Measurements from ENCODE around the gene FBXL5.

The FBXL5 gene

DNA sequence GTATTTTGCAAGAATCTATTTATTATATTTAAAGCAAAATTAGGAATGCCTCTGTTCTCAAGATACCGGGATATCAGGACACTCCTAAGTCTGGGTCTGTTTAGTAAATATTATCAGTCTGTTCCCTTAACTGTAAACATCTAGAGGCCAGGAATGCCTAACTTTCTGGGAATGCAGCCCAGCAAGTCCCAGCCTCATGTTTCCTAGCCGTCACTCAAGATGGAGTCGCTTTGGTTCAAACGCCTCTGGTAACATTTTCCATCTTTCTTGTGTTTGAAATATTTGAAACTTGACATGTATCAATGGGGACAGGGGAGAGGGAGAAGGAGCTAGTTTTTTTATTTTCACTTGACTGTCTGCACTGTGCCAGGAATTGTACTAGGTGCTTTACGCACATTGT lies 85.4 kb downstream of the FBXL5 start:
- Histone ChIP-seq H3K27me3 (ENCODE audit: control insufficient read depth in 2 of 2, insufficient read depth in 2 of 2, low read length in 2 of 2) (no peaks in the 10 kb centered on the region), H3K9me3 (ENCODE audit: control insufficient read depth in 2 of 2, low read length in 2 of 2) (no peaks in the 10 kb centered on the region)

DNA sequence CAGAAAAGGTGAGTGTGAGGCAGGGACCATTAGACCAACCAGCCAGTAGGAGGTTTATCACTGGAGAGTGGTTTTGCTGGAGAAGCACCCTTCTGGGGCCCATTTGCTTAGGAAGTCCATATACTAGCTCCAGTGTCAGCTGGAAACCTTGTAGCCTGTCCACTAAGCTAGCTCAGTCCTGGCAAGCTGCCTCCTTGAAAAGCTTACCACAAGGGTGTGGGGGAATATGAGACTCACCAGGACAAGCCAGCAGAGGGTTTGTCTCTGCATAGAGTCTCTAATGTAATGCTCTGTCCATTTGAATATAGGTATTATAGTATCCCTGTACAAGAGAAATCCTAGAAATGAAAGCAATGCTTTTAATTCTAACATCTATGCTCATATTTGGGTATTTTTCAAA lies 86.3 kb downstream of the FBXL5 start:
- no peaks in the 10 kb centered on the region for H3K9me3 ChIP-seq (ENCODE audit: control insufficient read depth in 2 of 2, low read length in 2 of 2)
- peaks cover 0 to 4% of the 10 kb centered on the region in 2 donors for H3K36me3 ChIP-seq (ENCODE audit: control insufficient read depth in 2 of 2, insufficient read depth in 2 of 2, low read length in 2 of 2)
- no peaks in the 10 kb centered on the region for H3K4me1 ChIP-seq (ENCODE audit: control insufficient read depth in 2 of 2, insufficient read depth in 2 of 2, low read length in 2 of 2)
- H3K27ac ChIP-seq (ENCODE audit: low read depth in 2 of 2, low read length in 2 of 2), result no peak overlapping the region
- no peaks in the 10 kb centered on the region for H3K27me3 ChIP-seq (ENCODE audit: control insufficient read depth in 2 of 2, insufficient read depth in 2 of 2, low read length in 2 of 2)
- no peak overlapping the region for H3K9ac ChIP-seq (ENCODE audit: low read depth in 1 of 2, low read length in 2 of 2)
- H3K4me3 ChIP-seq (ENCODE audit: low read length in 2 of 2), result no peak overlapping the region

More for the DNA sequence above, 85.4 kb downstream of the FBXL5 start:
- Histone ChIP-seq H3K4me1 (ENCODE audit: control insufficient read depth in 2 of 2, insufficient read depth in 2 of 2, low read length in 2 of 2) (no peaks in the 10 kb centered on the region), H3K36me3 (ENCODE audit: control insufficient read depth in 2 of 2, insufficient read depth in 2 of 2, low read length in 2 of 2) (peaks cover 0 to 4% of the 10 kb centered on the region in 2 donors), H3K27ac (ENCODE audit: low read depth in 2 of 2, low read length in 2 of 2) (no peak overlapping the region), H3K9ac (ENCODE audit: low read depth in 1 of 2, low read length in 2 of 2) (no peak overlapping the region), H3K4me3 (ENCODE audit: low read length in 2 of 2) (no peak overlapping the region)

GRCh38 chr4:15563871-15564270 lies 91.3 kb downstream of the FBXL5 start:
- no peaks in the 10 kb centered on the region for H3K4me1 ChIP-seq (ENCODE audit: control insufficient read depth in 2 of 2, insufficient read depth in 2 of 2, low read length in 2 of 2)
- no peaks in the 10 kb centered on the region for H3K27me3 ChIP-seq (ENCODE audit: control insufficient read depth in 2 of 2, insufficient read depth in 2 of 2, low read length in 2 of 2)
- no peak overlapping the region for H3K27ac ChIP-seq (ENCODE audit: low read depth in 2 of 2, low read length in 2 of 2)
- no peak overlapping the region for H3K9ac ChIP-seq (ENCODE audit: low read depth in 1 of 2, low read length in 2 of 2)
- H3K4me3 ChIP-seq (ENCODE audit: low read length in 2 of 2), result no peak overlapping the region
- H3K36me3 ChIP-seq (ENCODE audit: control insufficient read depth in 2 of 2, insufficient read depth in 2 of 2, low read length in 2 of 2), result peaks cover 2 to 4% of the 10 kb centered on the region in 2 donors
- no peaks in the 10 kb centered on the region for H3K9me3 ChIP-seq (ENCODE audit: control insufficient read depth in 2 of 2, low read length in 2 of 2)

GRCh38 chr4:15562623-15563022 lies 92.5 kb downstream of the FBXL5 start:
- no peak overlapping the region for H3K4me3 ChIP-seq (ENCODE audit: low read length in 2 of 2)
- H3K27ac ChIP-seq (ENCODE audit: low read depth in 2 of 2, low read length in 2 of 2), result no peak overlapping the region
- H3K4me1 ChIP-seq (ENCODE audit: control insufficient read depth in 2 of 2, insufficient read depth in 2 of 2, low read length in 2 of 2), result no peaks in the 10 kb centered on the region
- peaks cover 2 to 4% of the 10 kb centered on the region in 2 donors for H3K36me3 ChIP-seq (ENCODE audit: control insufficient read depth in 2 of 2, insufficient read depth in 2 of 2, low read length in 2 of 2)
- no peak overlapping the region for H3K9ac ChIP-seq (ENCODE audit: low read depth in 1 of 2, low read length in 2 of 2)
- no peaks in the 10 kb centered on the region for H3K27me3 ChIP-seq (ENCODE audit: control insufficient read depth in 2 of 2, insufficient read depth in 2 of 2, low read length in 2 of 2)
- H3K9me3 ChIP-seq (ENCODE audit: control insufficient read depth in 2 of 2, low read length in 2 of 2), result no peaks in the 10 kb centered on the region

- H3K9me3 ChIP-seq (ENCODE audit: control insufficient read depth in 2 of 2, low read length in 2 of 2), result no peaks in the 10 kb centered on the region
- H3K36me3 ChIP-seq (ENCODE audit: control insufficient read depth in 2 of 2, insufficient read depth in 2 of 2, low read length in 2 of 2), result peaks cover 2 to 4% of the 10 kb centered on the region in 2 donors
- H3K9ac ChIP-seq (ENCODE audit: low read depth in 1 of 2, low read length in 2 of 2), result no peak overlapping the region
- no peak overlapping the region for H3K27ac ChIP-seq (ENCODE audit: low read depth in 2 of 2, low read length in 2 of 2)
- H3K4me3 ChIP-seq (ENCODE audit: low read length in 2 of 2), result no peak overlapping the region
- H3K27me3 ChIP-seq (ENCODE audit: control insufficient read depth in 2 of 2, insufficient read depth in 2 of 2, low read length in 2 of 2), result no peaks in the 10 kb centered on the region
- no peaks in the 10 kb centered on the region for H3K4me1 ChIP-seq (ENCODE audit: control insufficient read depth in 2 of 2, insufficient read depth in 2 of 2, low read length in 2 of 2)
Observed at GRCh38 chr4:15562114-15562513, 93.0 kb downstream of the FBXL5 start.

DNA sequence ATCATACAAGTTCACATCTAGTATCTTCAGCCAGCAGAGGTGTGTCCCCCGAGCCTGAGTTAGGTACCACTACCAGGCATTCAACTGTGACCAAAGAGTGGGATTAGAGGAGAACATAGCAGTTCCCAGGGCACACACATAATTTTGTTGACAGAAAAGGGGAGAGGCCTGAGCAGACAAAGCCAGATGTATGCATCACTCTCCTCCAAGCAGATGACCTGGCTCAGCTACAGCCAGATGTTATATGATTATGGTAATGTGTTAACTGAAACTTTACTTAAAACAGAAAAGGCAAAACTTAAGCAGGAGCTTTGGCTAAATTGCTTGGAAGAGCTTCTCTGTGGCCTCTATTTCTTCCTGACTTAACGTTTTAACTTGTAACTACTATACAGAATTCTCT lies 96.6 kb downstream of the FBXL5 start:
- H3K9me3 ChIP-seq (ENCODE audit: control insufficient read depth in 2 of 2, low read length in 2 of 2), result no peaks in the 10 kb centered on the region
- no peak overlapping the region for H3K27ac ChIP-seq (ENCODE audit: low read depth in 2 of 2, low read length in 2 of 2)
- H3K36me3 ChIP-seq (ENCODE audit: control insufficient read depth in 2 of 2, insufficient read depth in 2 of 2, low read length in 2 of 2), result peaks cover 3 to 5% of the 10 kb centered on the region in 2 donors
- H3K9ac ChIP-seq (ENCODE audit: low read depth in 1 of 2, low read length in 2 of 2), result no peak overlapping the region
- H3K27me3 ChIP-seq (ENCODE audit: control insufficient read depth in 2 of 2, insufficient read depth in 2 of 2, low read length in 2 of 2), result no peaks in the 10 kb centered on the region
- H3K4me1 ChIP-seq (ENCODE audit: control insufficient read depth in 2 of 2, insufficient read depth in 2 of 2, low read length in 2 of 2), result no peaks in the 10 kb centered on the region
- no peak overlapping the region for H3K4me3 ChIP-seq (ENCODE audit: low read length in 2 of 2)

DNA sequence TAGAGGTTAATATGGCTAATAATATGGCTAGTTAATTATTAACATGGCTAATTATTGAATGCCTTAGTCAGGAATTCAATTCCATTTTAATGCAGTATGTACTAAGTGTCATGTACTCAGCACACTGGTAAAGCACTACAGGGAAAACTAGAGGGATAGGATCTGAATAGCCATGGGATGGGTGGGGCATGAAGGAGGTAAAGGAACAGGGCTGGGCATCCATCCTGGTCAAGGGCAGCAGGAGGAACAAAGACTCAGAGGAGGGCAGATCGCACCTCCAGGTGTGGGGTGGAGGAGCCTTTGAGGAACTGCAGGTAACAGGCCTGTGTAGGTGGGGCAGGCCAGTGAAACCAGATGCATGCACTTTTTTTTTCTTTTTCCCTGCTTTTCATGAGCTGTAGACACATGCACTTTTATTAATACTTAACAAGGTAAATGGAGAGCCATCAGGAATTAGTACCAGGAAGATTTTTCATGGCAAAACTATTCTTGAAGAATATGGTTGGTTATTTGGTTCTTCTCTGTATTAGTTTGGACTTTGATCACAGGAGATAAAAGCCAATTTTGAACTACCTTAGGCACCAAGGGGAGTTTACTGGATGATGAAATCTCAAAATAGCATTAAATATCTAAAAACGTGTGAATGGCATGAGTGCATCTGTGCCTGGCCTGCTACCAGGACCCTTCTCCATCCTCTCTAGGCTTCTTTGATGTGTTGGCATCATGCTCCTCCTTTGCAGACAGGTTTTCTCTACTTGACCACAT lies 97.2 kb downstream of the FBXL5 start:
- Histone ChIP-seq H3K27ac (ENCODE audit: low read depth in 2 of 2, low read length in 2 of 2) (no peak overlapping the region), H3K27me3 (ENCODE audit: control insufficient read depth in 2 of 2, insufficient read depth in 2 of 2, low read length in 2 of 2) (no peaks in the 10 kb centered on the region)

GRCh38 chr4:15556511-15557092 lies 98.6 kb downstream of the FBXL5 start:
- H3K9ac ChIP-seq (ENCODE audit: low read depth in 1 of 2, low read length in 2 of 2), result no peak overlapping the region
- H3K27ac ChIP-seq (ENCODE audit: low read depth in 2 of 2, low read length in 2 of 2), result no peak overlapping the region
- no peak overlapping the region for H3K4me3 ChIP-seq (ENCODE audit: low read length in 2 of 2)
- H3K4me1 ChIP-seq (ENCODE audit: control insufficient read depth in 2 of 2, insufficient read depth in 2 of 2, low read length in 2 of 2), result no peaks in the 10 kb centered on the region
- H3K36me3 ChIP-seq (ENCODE audit: control insufficient read depth in 2 of 2, insufficient read depth in 2 of 2, low read length in 2 of 2), result peaks cover 0 to 3% of the 10 kb centered on the region in 2 donors
- no peaks in the 10 kb centered on the region for H3K27me3 ChIP-seq (ENCODE audit: control insufficient read depth in 2 of 2, insufficient read depth in 2 of 2, low read length in 2 of 2)
- no peaks in the 10 kb centered on the region for H3K9me3 ChIP-seq (ENCODE audit: control insufficient read depth in 2 of 2, low read length in 2 of 2)

More for the DNA sequence above, 97.2 kb downstream of the FBXL5 start:
- Histone ChIP-seq H3K9ac (ENCODE audit: low read depth in 1 of 2, low read length in 2 of 2) (no peak overlapping the region), H3K36me3 (ENCODE audit: control insufficient read depth in 2 of 2, insufficient read depth in 2 of 2, low read length in 2 of 2) (peaks cover 0 to 3% of the 10 kb centered on the region in 2 donors), H3K9me3 (ENCODE audit: control insufficient read depth in 2 of 2, low read length in 2 of 2) (no peaks in the 10 kb centered on the region), H3K4me1 (ENCODE audit: control insufficient read depth in 2 of 2, insufficient read depth in 2 of 2, low read length in 2 of 2) (no peaks in the 10 kb centered on the region), H3K4me3 (ENCODE audit: low read length in 2 of 2) (no peak overlapping the region)

Measured in mucosa of rectum (tissue), 2 donors.